Urinary bladder (tissue), 4 donors: ENCODE measurements around the gene TBX2. TPM values are rescaled to one million over a fixed set of nuclear protein-coding genes. Genes with fewer than 3 reads are reported as not detected.

Source experiments
- DNase-seq: peaks from one replicate; pipeline ENCODE4 v3.0.0-alpha.2; 2015; ENCODE audit errors: extremely low spot score
- H3K27ac ChIP-seq: one replicate; pipeline ENCODE4 v1.5.1; 2013; ENCODE audit warnings: low read depth, mild to moderate bottlenecking, moderate library complexity
- H3K36me3 ChIP-seq: one replicate; pipeline ENCODE4 v1.6.1; 2013; ENCODE audit warnings: mild to moderate bottlenecking, moderate library complexity; ENCODE audit not compliant: insufficient read depth
- H3K4me1 ChIP-seq: one replicate; pipeline ENCODE4 v1.6.1; 2013; ENCODE audit warnings: mild to moderate bottlenecking, moderate library complexity; ENCODE audit not compliant: insufficient read depth
- H3K4me3 ChIP-seq: one replicate; pipeline ENCODE4 v1.5.1; 2013; ENCODE audit warnings: low read depth, low read length
- WGBS: extraction: QIAGEN DNeasy Blood & Tissue Kit; methylation state at CpG from one replicate; pipeline ENCODE4 v1.1.7; 2013; 5-methylcytosine and 5-hydroxymethylcytosine counted together
- polyA plus RNA-seq: library from polyadenylated mRNA; stranded (reverse); fragments of 200-250 nt; gene quantifications from one replicate; pipeline ENCODE4 v1.2.3, GENCODE V29; 2013
- total RNA-seq: library from RNA; depleted of rRNA; stranded (reverse); fragments of >200 nt; gene quantifications from one replicate; pipeline ENCODE4 v1.2.3, GENCODE V29; 2014
- donor health status: healthy with polysubstance abuse.
- donor health status: healthy.

Gene TBX2
- total and polyA plus RNA-seq, 2 donors = 26.4 to 56.3 TPM

DNA sequence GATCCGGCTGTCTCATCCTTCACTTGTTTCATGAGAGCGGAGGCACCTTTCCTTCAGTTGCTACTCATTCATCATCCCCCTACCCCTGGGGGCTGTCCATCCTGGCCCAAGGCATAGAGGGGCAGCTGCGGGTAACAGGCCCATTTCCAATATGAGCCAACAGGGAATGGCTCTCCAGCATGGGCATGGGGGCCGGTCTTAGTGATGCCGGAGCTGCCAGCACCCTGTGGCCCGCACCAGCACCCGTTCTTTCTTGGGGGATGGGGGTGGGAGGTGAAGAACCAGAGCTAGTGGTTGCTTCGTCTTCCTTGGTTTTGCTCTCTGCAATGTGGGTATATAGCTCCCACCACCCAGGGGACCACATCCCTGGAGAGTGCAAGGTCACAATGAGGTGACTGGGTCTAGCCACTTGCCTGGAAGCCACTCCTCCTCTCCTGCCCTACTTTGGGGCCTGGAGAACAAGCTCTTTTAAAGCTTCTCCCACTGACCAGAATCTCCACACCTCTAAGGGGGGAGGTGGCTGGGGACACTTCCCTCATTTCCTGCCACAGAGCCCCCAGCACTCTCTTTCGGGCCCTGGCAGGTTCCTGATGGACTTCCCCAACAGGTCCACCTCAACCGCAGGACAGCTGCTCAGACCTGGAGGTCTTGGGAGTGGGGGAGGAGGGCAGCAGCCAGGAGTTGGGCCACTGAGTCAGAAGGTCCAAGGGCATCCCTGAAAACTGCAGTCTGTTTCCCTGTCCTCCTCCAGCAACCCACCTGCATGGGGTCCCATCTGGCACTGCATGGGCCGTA is 11.9 kb upstream of the TBX2 start:
- WGBS = 96% methylated on average over 11 of the region's 11 CpGs
- H3K4me3 ChIP-seq = no peak overlapping the region
- no peaks in the 10 kb centered on the region for H3K36me3 ChIP-seq
- H3K4me1 ChIP-seq = no peaks in the 10 kb centered on the region
- no peak for DNase-seq
- no peak overlapping the region for H3K27ac ChIP-seq

DNA sequence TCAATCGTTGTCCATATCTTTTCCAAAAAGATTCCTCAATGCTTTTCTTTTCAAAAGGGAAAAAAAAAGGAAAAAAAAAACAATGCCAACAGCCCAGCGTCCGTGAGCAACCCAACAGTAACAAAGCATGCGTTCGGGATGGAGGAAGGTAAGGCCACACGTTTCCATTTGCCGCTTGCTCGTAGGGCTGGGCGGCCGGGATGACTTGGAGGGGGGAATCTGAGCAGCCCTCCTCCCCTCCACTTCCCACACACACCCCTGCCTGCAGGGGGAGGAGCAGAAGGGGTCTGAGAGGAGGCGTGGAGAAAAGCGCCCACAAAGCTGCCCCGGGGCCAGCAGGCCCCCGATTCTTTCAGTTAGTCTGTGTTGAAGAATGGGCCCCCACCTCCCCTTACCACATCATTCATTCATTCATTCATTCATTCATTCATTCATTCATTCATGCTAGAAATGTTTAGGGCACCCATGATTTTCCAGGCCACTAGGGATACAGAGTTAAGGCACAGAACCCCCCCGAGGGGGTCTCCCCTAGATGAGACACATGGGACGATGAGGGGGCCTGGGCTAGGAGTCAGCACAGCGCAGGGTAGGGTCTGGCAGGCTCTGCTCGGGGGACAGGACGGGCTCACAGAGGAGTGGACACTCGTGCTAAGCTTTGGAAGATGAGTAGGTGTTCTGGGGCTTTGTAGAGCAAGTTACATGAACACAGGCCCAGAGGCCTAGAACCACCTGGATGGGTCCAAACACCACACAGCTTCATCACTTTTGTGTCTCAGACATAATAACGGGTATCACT is 10.9 kb upstream of the TBX2 start:
- H3K4me1 ChIP-seq = no peaks in the 10 kb centered on the region

DNA sequence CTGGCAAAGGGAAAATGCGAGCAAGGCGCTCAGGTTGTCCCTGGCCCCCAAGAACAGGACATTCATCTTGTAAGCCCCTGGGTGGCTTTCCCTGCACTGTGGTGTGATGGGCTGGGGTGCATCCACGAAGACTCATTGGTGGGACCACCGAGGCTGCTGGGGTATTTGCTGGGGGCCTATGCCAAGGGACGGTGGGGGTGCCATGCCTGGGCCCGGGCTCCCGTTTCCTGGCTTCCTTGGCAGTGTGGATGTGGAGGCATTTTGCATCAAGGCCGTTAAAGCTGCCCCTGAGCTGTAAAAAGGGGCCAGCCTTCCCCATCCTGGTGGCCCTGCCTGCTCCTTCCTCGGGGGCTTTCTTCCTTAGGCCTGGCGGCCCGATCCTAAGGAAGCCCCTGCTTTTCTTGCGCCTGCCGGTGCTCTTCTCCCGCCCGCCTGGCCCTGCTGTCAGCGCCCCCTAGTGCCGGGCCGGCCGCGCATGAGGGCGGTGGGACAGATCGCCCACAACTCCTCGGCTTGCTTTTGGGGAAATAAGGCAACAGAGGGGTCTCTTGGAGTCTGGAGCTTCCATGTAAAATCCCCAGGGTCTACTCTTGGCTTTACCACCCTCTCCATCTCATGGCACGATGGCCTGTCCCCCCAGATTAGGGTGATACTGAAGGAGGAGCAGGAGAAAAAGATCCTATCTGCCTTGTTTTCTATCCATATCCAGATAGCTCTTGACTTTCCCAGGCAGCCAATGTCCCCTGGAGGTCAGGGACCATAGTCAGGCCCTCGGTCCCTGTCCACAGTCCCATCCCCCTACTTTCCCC is 9.8 kb upstream of the TBX2 start:
- H3K4me3 ChIP-seq = no peak overlapping the region
- 23% methylated on average over 25 of the region's 25 CpGs for WGBS

More for the DNA sequence above, 10.9 kb upstream of the TBX2 start:
- DNase-seq = no peak
- Histone ChIP-seq H3K36me3 (no peaks in the 10 kb centered on the region), H3K4me3 (no peak overlapping the region), H3K27ac (no peak overlapping the region)
- 92% methylated on average over 21 of the region's 21 CpGs for WGBS

DNA sequence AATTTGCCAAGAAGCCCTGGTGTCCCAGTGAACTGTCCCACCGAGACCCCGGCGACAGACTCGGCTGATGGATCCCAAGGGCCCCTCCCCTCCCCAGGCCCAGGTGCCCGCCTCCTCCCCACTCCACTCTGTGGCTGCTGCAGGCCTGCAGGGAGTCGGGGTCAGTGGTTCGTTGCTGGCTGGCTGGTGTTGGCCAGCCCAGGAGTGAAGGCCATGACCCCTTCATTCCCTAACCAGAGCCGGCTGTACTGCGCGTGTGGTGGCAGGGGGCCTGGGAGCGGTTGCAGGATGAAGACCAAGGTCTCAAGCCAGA is 9.2 kb upstream of the TBX2 start:
- Histone ChIP-seq H3K4me3 (no peak overlapping the region), H3K4me1 (no peaks in the 10 kb centered on the region), H3K27ac (no peak overlapping the region), H3K36me3 (no peaks in the 10 kb centered on the region)
- DNase-seq = no peak
- WGBS = 87% methylated on average over 11 of the region's 11 CpGs

More for the DNA sequence above, 9.8 kb upstream of the TBX2 start:
- H3K27ac ChIP-seq = no peak overlapping the region
- no peak for DNase-seq
- H3K36me3 ChIP-seq = no peaks in the 10 kb centered on the region
- H3K4me1 ChIP-seq = no peaks in the 10 kb centered on the region

DNA sequence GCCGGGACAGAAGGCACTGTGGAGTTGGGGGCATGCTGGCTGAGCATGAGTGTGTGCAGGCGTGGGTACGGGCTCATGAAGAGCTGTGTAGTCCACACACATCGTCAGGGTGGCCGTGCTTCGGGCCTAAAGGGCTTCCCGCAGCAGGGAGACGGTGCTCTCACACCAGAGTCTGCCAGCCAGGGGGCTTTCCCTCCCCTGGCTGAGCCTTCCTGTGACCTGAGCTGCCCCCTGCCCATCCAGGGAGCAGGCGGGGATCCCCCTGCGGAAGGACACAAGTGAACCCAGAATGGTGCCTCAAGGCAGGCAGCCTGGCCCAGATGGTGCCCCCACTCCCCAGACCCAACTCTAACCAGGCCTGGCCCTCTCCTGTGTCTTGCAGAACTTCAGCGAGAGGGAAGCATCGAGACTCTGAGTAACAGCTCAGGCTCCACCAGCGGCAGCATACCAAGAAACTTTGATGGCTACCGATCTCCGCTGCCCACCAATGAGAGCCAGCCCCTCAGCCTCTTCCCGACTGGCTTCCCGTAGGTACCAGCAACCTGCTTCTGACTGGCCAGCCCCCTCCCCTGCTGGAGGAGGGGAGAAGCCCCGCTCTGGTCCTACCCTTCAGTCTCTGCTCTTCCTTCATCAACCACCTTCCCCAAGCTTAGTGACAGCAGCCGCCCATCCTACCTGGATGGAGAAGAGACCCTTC is 7.9 kb upstream of the TBX2 start:
- WGBS = 92% methylated on average over 19 of the region's 19 CpGs
- no peak for DNase-seq

DNA sequence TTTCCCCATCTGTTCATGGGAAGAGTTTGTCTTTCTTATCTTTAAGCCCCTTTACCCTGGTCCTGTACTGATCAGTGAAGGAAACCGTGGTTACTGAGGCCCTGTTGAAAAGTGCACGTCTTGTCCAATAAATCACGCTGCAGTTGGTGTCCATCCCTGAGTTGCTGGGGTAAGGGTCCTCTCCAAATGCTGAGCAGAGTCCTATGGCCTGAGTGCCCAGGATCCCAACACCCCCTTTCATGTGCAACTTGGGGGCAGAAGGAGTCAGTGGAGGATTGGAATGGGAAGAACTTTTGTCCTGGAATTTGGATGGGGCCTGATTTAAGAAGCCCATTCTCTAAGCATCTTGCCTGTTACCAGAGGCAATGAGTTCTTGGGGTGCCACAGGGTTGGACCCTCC is 7.0 kb upstream of the TBX2 start:
- WGBS = 81% methylated on average over 3 of the region's 3 CpGs
- H3K27ac ChIP-seq = no peak overlapping the region
- no peaks in the 10 kb centered on the region for H3K36me3 ChIP-seq
- H3K4me3 ChIP-seq = no peak overlapping the region
- DNase-seq = no peak
- H3K4me1 ChIP-seq = no peaks in the 10 kb centered on the region

More for the DNA sequence above, 7.9 kb upstream of the TBX2 start:
- no peaks in the 10 kb centered on the region for H3K36me3 ChIP-seq
- no peak overlapping the region for H3K4me3 ChIP-seq
- H3K27ac ChIP-seq = no peak overlapping the region
- no peaks in the 10 kb centered on the region for H3K4me1 ChIP-seq

DNA sequence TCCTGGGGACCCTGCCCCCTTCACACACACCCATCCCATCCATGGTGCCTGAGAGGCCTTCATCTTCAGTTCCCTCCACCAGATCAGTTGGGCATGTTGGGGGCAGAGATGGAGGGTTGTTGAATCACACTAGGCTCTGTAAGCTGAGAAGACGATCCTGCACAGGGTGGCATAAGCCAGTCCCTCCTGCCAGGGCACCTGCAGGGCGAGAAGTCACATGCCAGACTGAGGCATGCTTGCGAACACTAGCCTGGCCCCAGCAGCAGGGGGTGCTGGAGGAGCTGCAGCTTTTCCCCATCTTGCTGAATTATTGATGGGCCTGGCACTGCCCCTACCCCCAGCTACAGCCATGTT is 6.1 kb upstream of the TBX2 start:
- Histone ChIP-seq H3K36me3 (no peaks in the 10 kb centered on the region), H3K4me3 (no peak overlapping the region), H3K27ac (no peak overlapping the region), H3K4me1 (no peaks in the 10 kb centered on the region)
- no peak for DNase-seq
- WGBS = 87% methylated on average over 3 of the region's 3 CpGs

DNA sequence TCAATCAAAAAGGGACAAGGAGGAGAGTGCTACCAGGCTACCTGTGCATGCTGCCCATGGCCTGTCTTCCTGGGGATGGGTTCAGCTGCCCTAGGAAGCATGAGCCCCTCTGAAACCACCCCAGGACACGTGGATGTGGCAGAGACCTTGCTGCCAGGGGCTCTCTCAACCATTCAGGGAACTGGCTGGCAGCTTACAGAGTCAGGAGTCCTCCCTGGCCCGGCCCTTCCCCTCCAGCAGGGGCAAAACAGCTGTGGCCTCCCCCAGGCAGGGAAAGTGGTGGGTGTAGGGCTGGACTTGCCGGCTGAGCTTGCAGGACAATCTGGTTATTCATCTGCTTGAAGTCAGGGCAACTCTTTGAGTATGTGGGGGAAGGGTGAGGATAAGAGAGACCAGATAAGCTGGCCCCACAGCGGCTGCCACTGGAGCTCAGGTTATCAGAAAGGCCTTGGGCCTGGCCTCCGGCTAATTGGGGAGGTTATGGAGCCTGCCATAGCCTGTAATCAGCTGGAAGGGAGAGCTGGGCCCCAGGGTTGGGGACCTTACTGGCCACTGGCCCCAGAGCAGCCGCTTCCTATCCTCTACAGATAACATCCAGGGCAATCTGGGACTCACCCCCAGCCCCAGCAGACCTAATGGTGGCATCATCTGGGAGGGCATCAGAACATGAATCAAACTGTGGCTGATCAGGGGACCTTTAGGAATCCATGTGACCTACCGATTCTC is 5.6 kb upstream of the TBX2 start:
- DNase-seq = no peak
- Histone ChIP-seq H3K36me3 (no peaks in the 10 kb centered on the region), H3K4me3 (no peak overlapping the region), H3K27ac (peak overlapping the region; percentile 38), H3K4me1 (no peaks in the 10 kb centered on the region)
- 65% methylated on average over 7 of the region's 7 CpGs for WGBS

DNA sequence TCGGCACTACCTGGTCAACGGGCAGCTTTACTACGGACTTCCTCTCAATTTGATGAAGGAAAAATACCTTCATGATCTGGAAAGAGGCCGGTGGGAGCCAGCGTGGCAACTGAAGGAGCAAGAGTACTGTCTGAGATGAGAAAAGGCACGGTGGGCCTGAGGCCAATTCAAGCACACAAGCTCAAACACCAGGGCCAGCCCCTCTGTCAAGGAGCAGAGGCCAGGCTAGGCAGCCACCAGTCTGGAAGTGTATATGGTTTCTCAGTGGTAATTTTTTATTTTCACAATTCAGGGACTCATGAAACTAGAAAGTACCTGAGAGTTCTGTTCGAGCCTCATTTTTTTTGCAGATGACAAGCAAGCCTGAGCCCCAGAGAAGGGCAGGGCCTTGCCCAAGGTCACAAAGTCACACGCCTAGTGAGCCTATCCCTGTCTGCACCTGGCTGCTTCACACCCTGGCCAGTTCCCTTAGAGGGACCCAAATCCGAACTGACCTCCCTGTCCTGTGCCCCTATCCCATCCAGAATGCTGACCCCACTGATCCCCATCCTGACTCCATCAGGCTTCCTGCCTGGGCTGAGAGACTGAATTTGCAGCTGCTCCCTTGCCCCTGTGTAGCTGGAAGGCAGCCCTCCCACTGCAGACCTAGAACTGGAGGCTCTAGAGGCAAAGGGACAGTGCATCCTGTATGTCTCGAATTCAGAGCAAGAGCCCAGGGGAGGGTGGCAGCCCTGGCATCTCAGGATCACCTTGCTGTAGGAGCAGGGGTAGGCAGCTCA is 4.8 kb upstream of the TBX2 start:
- H3K4me3 ChIP-seq = no peak overlapping the region
- 72% methylated on average over 10 of the region's 10 CpGs for WGBS
- no peaks in the 10 kb centered on the region for H3K4me1 ChIP-seq
- H3K27ac ChIP-seq = peak overlapping the region; percentile 57
- H3K36me3 ChIP-seq = no peaks in the 10 kb centered on the region
- no peak for DNase-seq

DNA sequence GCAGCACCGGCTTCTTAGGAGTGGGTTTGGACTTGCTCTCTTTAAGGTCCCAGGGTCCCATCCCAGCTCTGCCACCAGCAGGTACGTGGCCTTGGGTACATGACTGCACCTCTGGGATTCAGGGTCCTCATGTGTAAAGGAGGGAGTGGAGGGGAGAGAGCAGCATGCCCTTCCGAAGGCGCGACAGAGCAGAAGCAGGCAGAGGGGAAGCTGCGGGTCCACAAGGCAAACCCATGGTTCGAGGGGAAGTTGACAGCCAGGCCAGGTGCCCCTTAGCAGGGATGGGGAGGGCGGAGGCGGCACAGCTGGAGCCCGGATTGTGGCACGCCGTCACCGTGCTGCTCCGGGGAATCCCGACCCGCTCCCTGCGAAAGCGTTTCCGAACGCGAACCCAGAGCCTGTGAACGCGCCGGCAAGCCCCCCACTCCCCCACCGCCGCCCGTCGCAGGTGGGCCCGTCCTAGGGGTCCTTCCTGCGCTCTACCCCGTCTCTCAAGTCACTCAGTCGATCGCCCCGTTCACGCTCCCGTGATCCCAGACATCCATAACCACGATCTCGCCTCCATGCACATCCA is 4.1 kb upstream of the TBX2 start:
- H3K27ac ChIP-seq = peak overlapping the region; percentile 89
- no peak for DNase-seq
- WGBS = 63% methylated on average over 38 of the region's 38 CpGs
- H3K36me3 ChIP-seq = no peaks in the 10 kb centered on the region
- peak overlapping the region; percentile 94 for H3K4me3 ChIP-seq
- no peaks in the 10 kb centered on the region for H3K4me1 ChIP-seq

DNA sequence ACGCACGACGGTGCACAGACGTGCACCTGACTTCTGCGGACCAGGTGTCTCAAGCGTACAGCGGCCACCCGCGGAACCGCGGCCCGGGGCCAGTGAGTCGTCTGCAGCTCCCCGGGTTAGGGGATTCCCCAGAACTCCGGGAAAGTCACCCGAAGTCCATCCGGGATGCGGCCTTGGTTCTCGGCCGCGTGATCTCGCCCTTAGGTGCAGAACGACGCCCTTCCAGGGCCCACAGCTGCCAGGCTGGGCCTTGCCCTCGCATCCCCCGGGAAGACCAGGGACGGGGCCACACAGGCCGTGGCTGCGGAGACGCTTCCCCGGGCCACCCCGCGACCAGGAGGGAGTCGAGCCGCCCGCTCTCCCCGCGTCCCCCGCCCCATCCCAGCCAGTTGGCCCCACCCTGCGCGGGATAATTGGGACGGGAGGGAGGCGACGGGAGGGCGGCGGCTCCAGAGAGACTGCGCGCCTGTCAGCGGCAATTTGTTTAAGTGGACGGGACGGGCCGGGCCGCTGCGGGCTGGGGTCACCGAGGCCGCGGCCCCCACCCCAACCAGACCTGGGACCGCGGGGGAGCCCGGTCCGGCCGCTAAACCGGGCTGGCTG is 3.6 kb upstream of the TBX2 start:
- WGBS = 22% methylated on average over 63 of the region's 63 CpGs

More for the DNA sequence above, 3.6 kb upstream of the TBX2 start:
- H3K4me3 ChIP-seq = peak overlapping the region; percentile 94
- H3K27ac ChIP-seq = peak overlapping the region; percentile 89
- no peaks in the 10 kb centered on the region for H3K4me1 ChIP-seq
- H3K36me3 ChIP-seq = no peaks in the 10 kb centered on the region
- no peak for DNase-seq
